GM18499 (cell line): ENCODE data around the gene CDK19.

Experiments used
- ATAC-seq: cut with Tn5 transposase; IDR thresholded peaks from one replicate; pipeline ENCODE4 v1.9.1; 2021; ENCODE audit warnings: moderate number of reproducible peaks; ENCODE audit not compliant: insufficient read depth, unreplicated experiment

CDK19 gene

DNA sequence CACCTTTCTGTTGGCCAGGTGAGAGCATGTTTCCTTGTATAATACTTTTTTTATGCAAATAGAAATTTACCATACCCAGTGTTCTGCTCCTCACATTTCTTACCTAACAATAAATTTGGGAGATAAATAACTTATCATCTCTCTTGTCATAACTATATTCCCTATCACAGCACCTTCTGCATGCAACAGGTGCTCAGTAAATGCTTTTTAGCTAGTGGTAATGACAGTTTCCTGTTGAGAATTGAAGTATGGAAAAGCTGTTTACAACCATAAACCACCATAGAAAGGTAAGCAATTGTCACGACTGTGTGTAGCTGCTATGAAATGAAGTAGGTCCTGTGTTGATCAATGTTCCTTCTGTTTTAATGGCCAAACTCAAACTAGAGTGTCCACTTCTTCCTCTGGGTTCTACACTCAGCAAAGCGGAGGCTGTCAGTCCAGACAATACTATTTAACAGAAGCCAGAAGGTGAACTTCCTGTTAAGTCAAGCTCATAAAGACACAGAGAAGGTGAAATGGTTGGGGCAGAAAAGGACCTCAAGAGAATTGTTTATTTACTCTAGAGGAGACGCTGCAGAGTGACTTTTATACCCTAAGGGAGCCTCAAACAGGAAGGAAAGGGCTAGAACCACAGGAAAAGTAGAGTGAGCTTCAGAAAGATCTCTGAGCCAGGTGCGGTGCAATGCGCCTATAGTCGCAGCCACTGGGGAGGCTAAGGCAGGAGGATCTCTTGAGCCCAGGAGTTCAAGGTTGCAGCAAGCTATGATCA, 254.8 kb downstream of the CDK19 start:
- ATAC-seq, result no peak
